ENCODE data around the gene CRKL. TPM values are rescaled to one million over a fixed set of nuclear protein-coding genes. Genes with fewer than 3 reads are reported as not detected.

Gene CRKL
- polyA plus RNA-seq, 2 of the 4 experiments (the other 2 are of a cell fraction) = 21.4 to 22.8 TPM

GRCh38 chr22:20992056-20992442 lies 74.8 kb downstream of the CRKL start (continued):
- no peak for TF ChIP-seq EHMT2 (IDR thresholded peaks at IDR 0.05; ENCODE audit: low read depth)

GRCh38 chr22:20992456-20993303 lies 75.5 kb downstream of the CRKL start:
- no peak overlapping the region for H3K4me3 ChIP-seq
- ChIA-PET CTCF (interaction anchor here (1.3 kb wide), 1 partner anchor 11 kb away, joined by 4 read pairs; the partner anchor contains the start of gene LZTR1), POLR2A (no interaction called here)
- DNase-seq (ENCODE audit: low read depth in 1 of 2, low spot score in 1 of 2) = no peak
- H3K4me2 ChIP-seq = no peak overlapping the region
- no peaks in the 10 kb centered on the region for H3K4me1 ChIP-seq
- TF ChIP-seq ESRRA (IDR thresholded peaks at IDR 0.05; ENCODE audit: borderline replicate concordance, low read length) = no peak
- TF ChIP-seq RNF2 (IDR thresholded peaks at IDR 0.05; ENCODE audit: borderline replicate concordance, low read depth) = no peak
- no peak for TF ChIP-seq NFE2L2 (conservative IDR thresholded peaks at IDR 0.05; ENCODE audit: low read length)
- TF ChIP-seq HOXA7 (CRISPR knock-in tag; IDR thresholded peaks at IDR 0.05) = no peak
- TF ChIP-seq HES2 (IDR thresholded peaks at IDR 0.05) = no peak
- TF ChIP-seq KDM1A (IDR thresholded peaks at IDR 0.05; ENCODE audit: low read depth) = no peak
- TF ChIP-seq EHF (CRISPR knock-in tag; IDR thresholded peaks at IDR 0.05) = no peak
- TF ChIP-seq MAX (IDR thresholded peaks at IDR 0.05) = no peak
- TF ChIP-seq HDAC2 (IDR thresholded peaks at IDR 0.05) = no peak
- TF ChIP-seq RFX5 (IDR thresholded peaks at IDR 0.05) = no peak
- no peak for TF ChIP-seq CBX2 (IDR thresholded peaks at IDR 0.05; ENCODE audit: borderline replicate concordance, low read depth)
- no peak for TF ChIP-seq FOSB (CRISPR knock-in tag; IDR thresholded peaks at IDR 0.05)
- no peaks in the 10 kb centered on the region for H3K9me3 ChIP-seq
- ATAC-seq = no peak
- 95% methylated on average over 8 of the region's 21 CpGs for WGBS (ENCODE audit: missing lambda C conversion rate)
- FAIRE-seq = no peak
- H3K27ac ChIP-seq = no peak overlapping the region

- WGBS (ENCODE audit: missing lambda C conversion rate) = 96% methylated on average over 8 of the region's 29 CpGs
- no peak for FAIRE-seq
- Histone ChIP-seq H3K4me2 (no peak overlapping the region), H3K4me1 (no peaks in the 10 kb centered on the region), H3K9me3 (no peaks in the 10 kb centered on the region), H3K27ac (no peak overlapping the region), H3K4me3 (no peak overlapping the region)
- ATAC-seq = no peak
- no peak for DNase-seq (ENCODE audit: low read depth in 1 of 2, low spot score in 1 of 2)
- CTCF ChIA-PET = no interaction called here
- TF ChIP-seq RFX5 (IDR thresholded peaks at IDR 0.05) (no peak), RCOR1 (IDR thresholded peaks at IDR 0.05; ENCODE audit: low read depth, low read length) (no peak), SREBF2 (IDR thresholded peaks at IDR 0.05) (no peak), HMGXB4 (CRISPR knock-in tag; IDR thresholded peaks at IDR 0.05; ENCODE audit: borderline replicate concordance) (no peak), HES2 (IDR thresholded peaks at IDR 0.05) (no peak), HOXB5 (CRISPR knock-in tag; IDR thresholded peaks at IDR 0.05) (no peak), ZFP36 (IDR thresholded peaks at IDR 0.05; ENCODE audit: borderline replicate concordance, partially characterized antibody) (no peak), USF2 (IDR thresholded peaks at IDR 0.05) (no peak), ZC3H11A (IDR thresholded peaks at IDR 0.05) (no peak), HOXB13 (CRISPR knock-in tag; IDR thresholded peaks at IDR 0.05; ENCODE audit: low read depth) (no peak), CBX8 (IDR thresholded peaks at IDR 0.05) (no peak), ESRRA (IDR thresholded peaks at IDR 0.05; ENCODE audit: borderline replicate concordance, low read length) (no peak), TP53 (CRISPR knock-in tag; IDR thresholded peaks at IDR 0.05) (no peak), CHD2 (IDR thresholded peaks at IDR 0.05; ENCODE audit: low read length, partially characterized antibody) (no peak), HOXA7 (CRISPR knock-in tag; IDR thresholded peaks at IDR 0.05) (no peak)
- POLR2A ChIA-PET = interaction anchor here (1.0 to 1.2 kb wide), 2 partner anchors 9 to 11 kb away, joined by 3 read pairs; partner anchors contain the start of gene LZTR1
Measured at GRCh38 chr22:20993304-20994127, 76.3 kb downstream of the CRKL start.

Measured in A549 (cell line).